Osteocyte (in vitro differentiated cells): Measurements from ENCODE around the gene ANKS1A. TPM values are rescaled to one million over a fixed set of nuclear protein-coding genes. Genes with fewer than 3 reads are reported as not detected.

Experiments used
- DNase-seq: peaks from one replicate; pipeline ENCODE4 v3.0.0; 2021; ENCODE audit warnings: mixed read lengths; ENCODE audit not compliant: unreplicated experiment; ENCODE audit errors: extremely low spot score
- H3K27ac Mint-ChIP-seq: one replicate; pipeline ENCODE4 v1.8.0; 2021; ENCODE audit warnings: mild to moderate bottlenecking, mixed read lengths; ENCODE audit not compliant: unreplicated experiment
- H3K27me3 Mint-ChIP-seq: one replicate; pipeline ENCODE4 v1.8.0; 2021; ENCODE audit warnings: mixed read lengths; ENCODE audit not compliant: unreplicated experiment
- H3K36me3 Mint-ChIP-seq: one replicate; pipeline ENCODE4 v1.8.0; 2021; ENCODE audit warnings: mixed read lengths; ENCODE audit not compliant: unreplicated experiment
- H3K4me1 Mint-ChIP-seq: one replicate; pipeline ENCODE4 v1.8.0; 2021; ENCODE audit warnings: mixed read lengths; ENCODE audit not compliant: unreplicated experiment
- H3K4me3 Mint-ChIP-seq: one replicate; pipeline ENCODE4 v1.8.0; 2021; ENCODE audit warnings: mild to moderate bottlenecking, moderate library complexity, mixed read lengths; ENCODE audit not compliant: unreplicated experiment
- H3K9me3 Mint-ChIP-seq: one replicate; pipeline ENCODE4 v1.8.0; 2021; ENCODE audit warnings: mixed read lengths; ENCODE audit not compliant: unreplicated experiment
- CTCF ChIP-seq: fragments of 200-600 bp; sonication (generic); IDR thresholded peaks from 2 replicates; pipeline ENCODE4 v1.5.0; 2021; ENCODE audit warnings: antibody characterized with exemption, mild to moderate bottlenecking, moderate library complexity
- total RNA-seq: library from RNA; stranded (reverse); gene quantifications from 2 replicates; pipeline ENCODE4 v1.2.1, GENCODE V29; 2021

Gene ANKS1A
- total RNA-seq, 1 donor from 2014 or later: 15.5 TPM

- H3K4me3 Mint-ChIP-seq: no peak overlapping the region
- H3K27ac Mint-ChIP-seq: no peak overlapping the region
- H3K27me3 Mint-ChIP-seq: no peaks in the 10 kb centered on the region
- TF ChIP-seq CTCF: no peak
- no peaks in the 10 kb centered on the region for H3K36me3 Mint-ChIP-seq
- peaks cover 24% of the 10 kb centered on the region for H3K4me1 Mint-ChIP-seq
- DNase-seq: no peak
- peaks cover 6% of the 10 kb centered on the region for H3K9me3 Mint-ChIP-seq
Measured at GRCh38 chr6:34947561-34947960, 58.5 kb downstream of the ANKS1A start.

GRCh38 chr6:34949636-34950035 lies 60.6 kb downstream of the ANKS1A start:
- Mint-ChIP-seq H3K36me3 (no peaks in the 10 kb centered on the region), H3K27ac (no peak overlapping the region), H3K27me3 (no peaks in the 10 kb centered on the region), H3K4me3 (no peak overlapping the region), H3K9me3 (peaks cover 2% of the 10 kb centered on the region), H3K4me1 (peaks cover 32% of the 10 kb centered on the region)
- no peak for TF ChIP-seq CTCF
- DNase-seq: no peak

- Mint-ChIP-seq H3K9me3 (no peaks in the 10 kb centered on the region), H3K27ac (peak overlapping the region; percentile 64), H3K27me3 (no peaks in the 10 kb centered on the region), H3K4me1 (peaks cover 32% of the 10 kb centered on the region), H3K36me3 (no peaks in the 10 kb centered on the region), H3K4me3 (no peak overlapping the region)
- no peak for TF ChIP-seq CTCF
- no peak for DNase-seq
Measured at GRCh38 chr6:34950849-34951248, 61.8 kb downstream of the ANKS1A start.

- no peak for DNase-seq
- no peaks in the 10 kb centered on the region for H3K9me3 Mint-ChIP-seq
- H3K4me1 Mint-ChIP-seq: peaks cover 32% of the 10 kb centered on the region
- H3K36me3 Mint-ChIP-seq: no peaks in the 10 kb centered on the region
- TF ChIP-seq CTCF: no peak
- no peaks in the 10 kb centered on the region for H3K27me3 Mint-ChIP-seq
- H3K4me3 Mint-ChIP-seq: no peak overlapping the region
- H3K27ac Mint-ChIP-seq: no peak overlapping the region
Measured at GRCh38 chr6:34951731-34952130, 62.7 kb downstream of the ANKS1A start.

GRCh38 chr6:34953061-34954025 lies 64.3 kb downstream of the ANKS1A start:
- peak overlapping the region; percentile 15 for H3K27ac Mint-ChIP-seq
- no peak for DNase-seq

More at GRCh38 chr6:34953061-34954025, 64.3 kb downstream of the ANKS1A start:
- H3K9me3 Mint-ChIP-seq: no peaks in the 10 kb centered on the region
- no peak overlapping the region for H3K4me3 Mint-ChIP-seq
- no peak for TF ChIP-seq CTCF
- no peaks in the 10 kb centered on the region for H3K27me3 Mint-ChIP-seq
- H3K36me3 Mint-ChIP-seq: no peaks in the 10 kb centered on the region
- H3K4me1 Mint-ChIP-seq: peaks cover 32% of the 10 kb centered on the region
